ENCODE results near the gene PRR15L.

DNA sequence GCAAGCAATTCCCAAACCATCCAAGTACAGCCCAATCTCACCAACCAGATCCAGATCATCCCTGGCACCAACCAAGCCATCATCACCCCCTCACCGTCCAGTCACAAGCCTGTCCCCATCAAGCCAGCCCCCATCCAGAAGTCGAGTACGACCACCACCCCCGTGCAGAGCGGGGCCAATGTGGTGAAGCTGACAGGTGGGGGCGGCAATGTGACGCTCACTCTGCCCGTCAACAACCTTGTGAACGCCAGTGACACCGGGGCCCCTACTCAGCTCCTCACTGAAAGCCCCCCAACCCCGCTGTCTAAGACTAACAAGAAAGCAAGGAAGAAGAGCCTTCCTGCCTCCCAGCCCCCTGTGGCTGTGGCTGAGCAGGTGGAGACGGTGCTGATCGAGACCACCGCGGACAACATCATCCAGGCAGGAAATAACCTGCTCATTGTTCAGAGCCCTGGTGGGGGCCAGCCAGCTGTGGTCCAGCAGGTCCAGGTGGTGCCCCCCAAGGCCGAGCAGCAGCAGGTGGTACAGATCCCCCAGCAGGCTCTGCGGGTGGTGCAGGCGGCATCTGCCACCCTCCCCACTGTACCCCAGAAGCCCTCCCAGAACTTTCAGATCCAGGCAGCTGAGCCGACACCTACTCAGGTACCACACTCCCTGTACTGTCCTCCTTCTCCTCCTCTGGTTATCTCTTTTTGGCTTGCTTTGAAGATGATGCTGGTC is 41.0 kb downstream of the PRR15L start:
- no peak for TF ChIP-seq POLR2A (IDR thresholded peaks at IDR 0.05)
- TF ChIP-seq, protein P1, sequence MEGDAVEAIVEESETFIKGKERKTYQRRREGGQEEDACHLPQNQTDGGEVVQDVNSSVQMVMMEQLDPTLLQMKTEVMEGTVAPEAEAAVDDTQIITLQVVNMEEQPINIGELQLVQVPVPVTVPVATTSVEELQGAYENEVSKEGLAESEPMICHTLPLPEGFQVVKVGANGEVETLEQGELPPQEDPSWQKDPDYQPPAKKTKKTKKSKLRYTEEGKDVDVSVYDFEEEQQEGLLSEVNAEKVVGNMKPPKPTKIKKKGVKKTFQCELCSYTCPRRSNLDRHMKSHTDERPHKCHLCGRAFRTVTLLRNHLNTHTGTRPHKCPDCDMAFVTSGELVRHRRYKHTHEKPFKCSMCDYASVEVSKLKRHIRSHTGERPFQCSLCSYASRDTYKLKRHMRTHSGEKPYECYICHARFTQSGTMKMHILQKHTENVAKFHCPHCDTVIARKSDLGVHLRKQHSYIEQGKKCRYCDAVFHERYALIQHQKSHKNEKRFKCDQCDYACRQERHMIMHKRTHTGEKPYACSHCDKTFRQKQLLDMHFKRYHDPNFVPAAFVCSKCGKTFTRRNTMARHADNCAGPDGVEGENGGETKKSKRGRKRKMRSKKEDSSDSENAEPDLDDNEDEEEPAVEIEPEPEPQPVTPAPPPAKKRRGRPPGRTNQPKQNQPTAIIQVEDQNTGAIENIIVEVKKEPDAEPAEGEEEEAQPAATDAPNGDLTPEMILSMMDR (IDR thresholded peaks at IDR 0.05) = no peak
